ENCODE results near the gene PDE6C. TPM values are rescaled to one million over a fixed set of nuclear protein-coding genes. Genes with fewer than 3 reads are reported as not detected.

PDE6C gene
- total RNA-seq, 1 donor from 2014 or later = not detected

DNA sequence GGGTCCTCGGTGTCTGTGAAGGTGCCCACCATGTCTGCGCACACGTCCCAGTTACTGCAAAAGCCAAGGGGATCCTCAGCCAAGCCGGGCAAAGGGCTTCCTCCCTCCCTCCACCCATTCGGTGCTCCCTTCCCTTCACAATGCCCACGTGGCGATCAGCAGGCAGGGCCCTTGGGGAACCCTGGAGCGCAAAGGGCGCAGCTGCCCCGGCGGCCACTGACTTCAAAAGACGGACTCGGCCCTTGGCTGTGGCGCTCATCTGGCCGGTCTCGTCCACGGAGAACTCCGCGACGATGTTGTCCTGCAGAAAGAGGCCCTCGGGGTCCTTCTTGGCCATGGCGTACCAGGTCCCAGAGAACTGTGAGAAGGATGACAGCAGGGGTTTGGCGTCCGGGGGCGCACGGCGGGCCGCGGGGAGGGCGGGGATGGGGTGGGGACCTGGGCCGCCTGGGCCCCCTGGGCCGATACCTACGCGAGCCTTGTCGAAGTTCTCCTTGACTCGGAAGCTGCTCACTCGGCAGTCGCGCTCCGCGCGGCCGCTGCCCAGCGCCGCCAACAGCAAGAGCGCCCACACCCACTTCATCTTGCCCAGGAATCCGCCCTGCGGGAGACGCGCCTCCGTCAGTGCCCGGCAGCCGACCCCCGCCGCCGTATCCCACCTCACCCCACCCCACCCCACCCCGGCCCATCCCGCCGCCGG, 11.7 kb upstream of the PDE6C start:
- Mint-ChIP-seq H3K36me3 (ENCODE audit: low read depth) (no peaks in the 10 kb centered on the region), H3K27ac (no peak overlapping the region), H3K9me3 (no peaks in the 10 kb centered on the region), H3K27me3 (peaks cover 54% of the 10 kb centered on the region), H3K4me1 (no peaks in the 10 kb centered on the region), H3K4me3 (no peak overlapping the region)
- DNase-seq = no peak
- intact Hi-C loops (cut with micrococcal nuclease) = no loop called here

DNA sequence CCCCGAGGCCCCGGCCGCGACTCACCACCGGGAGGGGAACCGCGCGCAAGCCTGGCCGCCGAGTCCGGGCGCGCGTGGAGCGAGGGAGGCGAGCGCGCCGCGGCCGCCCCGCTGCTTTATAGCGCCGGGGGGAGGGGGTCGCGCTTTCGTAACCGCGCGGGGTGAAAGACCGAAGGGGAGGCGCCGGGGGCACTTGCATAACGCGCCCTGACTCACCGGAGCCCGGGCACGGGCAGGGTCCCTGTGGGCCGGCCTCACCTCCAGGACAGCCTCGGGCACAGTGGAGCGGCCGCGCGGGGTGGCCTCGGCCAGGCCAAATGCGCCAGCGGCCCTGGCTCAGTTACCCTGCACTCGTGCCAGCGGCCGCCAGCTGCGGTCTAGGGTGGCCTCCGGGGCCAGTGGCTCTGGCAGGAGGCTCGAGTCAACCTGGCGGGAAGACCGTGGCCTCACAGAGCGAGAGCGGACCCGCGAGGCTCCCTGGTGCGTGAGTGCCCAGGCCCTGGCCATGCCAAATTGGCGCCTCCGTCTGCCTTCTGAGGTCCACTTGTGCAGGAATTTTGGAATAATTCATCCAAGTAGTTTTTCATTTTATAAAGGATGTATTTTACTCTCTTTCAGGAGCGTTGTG, 11.1 kb upstream of the PDE6C start, which contains the start of gene RBP4:
TSS of gene RBP4 (minus strand) at position 90 of the 628 bp plus-strand sequence. CDS start 207 bp downstream, outside the sequence.
- Mint-ChIP-seq H3K9me3 (no peaks in the 10 kb centered on the region), H3K27ac (no peak within 1 kb of the TSS), H3K36me3 (ENCODE audit: low read depth) (no peaks in the 10 kb centered on the region), H3K4me1 (no peaks in the 10 kb centered on the region), H3K27me3 (peaks cover 60% of the 10 kb centered on the region), H3K4me3 (no peak within 1 kb of the TSS)
- intact Hi-C loops (cut with micrococcal nuclease) = no loop called here
- no peak for DNase-seq

DNA sequence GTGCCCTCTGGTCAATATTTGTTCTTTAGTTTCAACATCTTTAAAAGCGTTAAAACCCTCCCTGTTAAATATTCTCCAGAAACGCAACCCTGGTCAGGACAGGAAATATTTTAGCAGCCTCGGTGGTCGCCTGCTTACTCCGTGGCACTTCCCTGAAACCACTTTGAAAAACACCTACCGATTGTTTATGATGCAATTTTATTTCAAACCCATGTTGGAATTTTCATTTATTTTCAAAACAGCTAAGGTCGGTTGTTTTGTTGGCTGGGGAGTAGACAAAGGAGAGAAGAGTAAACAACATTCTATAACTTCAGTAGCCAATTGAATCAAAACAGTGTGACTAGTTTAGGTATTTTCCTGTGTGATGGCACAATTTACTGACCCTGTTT, 10.6 kb upstream of the PDE6C start:
- DNase-seq = no peak
- no peaks in the 10 kb centered on the region for H3K9me3 Mint-ChIP-seq
- peaks cover 64% of the 10 kb centered on the region for H3K27me3 Mint-ChIP-seq
- H3K4me3 Mint-ChIP-seq = no peak overlapping the region
- H3K4me1 Mint-ChIP-seq = no peaks in the 10 kb centered on the region
- no peak overlapping the region for H3K27ac Mint-ChIP-seq
- no peaks in the 10 kb centered on the region for H3K36me3 Mint-ChIP-seq (ENCODE audit: low read depth)
- intact Hi-C loops (cut with micrococcal nuclease) = no loop called here

DNA sequence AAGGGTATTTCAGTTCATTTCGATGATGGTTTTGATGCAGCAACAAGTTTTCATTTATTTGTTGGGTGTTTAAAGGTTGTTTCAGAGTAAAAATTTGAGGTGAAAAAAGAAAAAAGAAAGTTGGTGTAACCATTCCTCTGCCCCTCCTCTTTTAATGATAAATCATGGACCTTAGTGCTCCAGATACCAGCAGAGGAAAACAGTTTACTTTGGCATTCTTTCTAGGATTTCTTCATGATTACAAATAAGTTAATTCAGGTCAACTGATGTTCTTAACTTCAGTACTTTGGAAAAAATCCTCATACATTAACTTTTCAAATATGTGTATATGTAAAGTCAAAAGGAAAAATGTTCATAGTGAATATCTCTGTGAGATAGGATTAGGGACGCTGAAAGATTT, 9.3 kb upstream of the PDE6C start:
- no peak overlapping the region for H3K27ac Mint-ChIP-seq
- DNase-seq = no peak
- H3K4me1 Mint-ChIP-seq = no peaks in the 10 kb centered on the region
- intact Hi-C loops (cut with micrococcal nuclease) = no loop called here
- peaks cover 62% of the 10 kb centered on the region for H3K27me3 Mint-ChIP-seq
- no peak overlapping the region for H3K4me3 Mint-ChIP-seq
- no peaks in the 10 kb centered on the region for H3K36me3 Mint-ChIP-seq (ENCODE audit: low read depth)
- no peaks in the 10 kb centered on the region for H3K9me3 Mint-ChIP-seq

DNA sequence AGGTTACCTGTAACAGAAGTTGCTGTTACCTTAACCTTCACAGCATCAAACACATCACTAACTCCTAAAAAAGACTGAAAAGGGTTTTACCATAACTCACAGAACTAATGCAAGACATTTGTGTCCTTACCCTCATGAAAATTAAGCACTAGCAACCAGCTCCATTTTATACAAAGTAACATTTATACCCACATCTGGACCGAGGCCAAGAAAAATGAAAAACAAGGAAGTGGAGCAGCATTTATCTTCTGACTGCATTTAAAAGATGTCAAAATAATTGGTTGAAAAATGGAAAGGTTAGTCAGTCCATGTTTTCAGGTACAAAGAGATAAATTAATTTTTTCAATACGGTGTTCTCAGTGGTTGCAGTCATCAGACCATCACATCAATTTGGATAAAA, 8.2 kb upstream of the PDE6C start:
- Mint-ChIP-seq H3K27ac (no peak overlapping the region), H3K4me1 (no peaks in the 10 kb centered on the region), H3K27me3 (peaks cover 56% of the 10 kb centered on the region), H3K9me3 (no peaks in the 10 kb centered on the region), H3K36me3 (ENCODE audit: low read depth) (no peaks in the 10 kb centered on the region), H3K4me3 (no peak overlapping the region)
- intact Hi-C loops (cut with micrococcal nuclease) = no loop called here
- DNase-seq = no peak

- H3K27ac Mint-ChIP-seq = no peak overlapping the region
- no peak overlapping the region for H3K4me3 Mint-ChIP-seq
- no peaks in the 10 kb centered on the region for H3K9me3 Mint-ChIP-seq
- no peak for DNase-seq
- H3K4me1 Mint-ChIP-seq = no peaks in the 10 kb centered on the region
- H3K27me3 Mint-ChIP-seq = peaks cover 23% of the 10 kb centered on the region
- intact Hi-C loops (cut with micrococcal nuclease) = no loop called here
- no peaks in the 10 kb centered on the region for H3K36me3 Mint-ChIP-seq (ENCODE audit: low read depth)
Observed at GRCh38 chr10:93608421-93608820, 3.9 kb upstream of the PDE6C start.

DNA sequence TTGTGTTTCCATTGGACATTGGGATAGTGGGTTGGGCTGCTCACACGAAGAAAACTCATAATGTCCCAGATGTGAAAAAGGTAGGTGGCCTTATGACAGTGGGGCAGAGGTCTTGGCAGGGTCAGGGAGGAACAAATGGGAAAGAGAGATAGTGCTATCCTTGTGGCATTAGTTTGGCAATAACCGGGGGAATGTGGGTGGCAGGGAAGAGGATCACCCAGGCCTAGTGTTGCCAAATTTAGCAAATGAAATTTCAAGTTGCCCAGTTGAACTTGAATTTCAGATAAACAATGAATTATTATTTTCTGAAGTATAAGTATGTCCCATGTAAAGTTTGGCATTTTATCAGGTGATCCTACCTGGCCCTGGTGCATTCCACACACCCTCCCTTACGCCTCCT, 789 bp downstream of the PDE6C start:
- no peaks in the 10 kb centered on the region for H3K9me3 Mint-ChIP-seq
- H3K4me1 Mint-ChIP-seq = peaks cover 4% of the 10 kb centered on the region

GRCh38 chr10:93614101-93614825, 1.9 kb downstream of the PDE6C start:
- H3K27me3 Mint-ChIP-seq = peaks cover 6% of the 10 kb centered on the region
- H3K36me3 Mint-ChIP-seq (ENCODE audit: low read depth) = no peaks in the 10 kb centered on the region
- H3K27ac Mint-ChIP-seq = no peak overlapping the region
- no peak overlapping the region for H3K4me3 Mint-ChIP-seq
- no peak for DNase-seq
- H3K4me1 Mint-ChIP-seq = peaks cover 4% of the 10 kb centered on the region
- intact Hi-C loops (cut with micrococcal nuclease) = no loop called here
- no peaks in the 10 kb centered on the region for H3K9me3 Mint-ChIP-seq

More for the DNA sequence above, 789 bp downstream of the PDE6C start:
- intact Hi-C loops (cut with micrococcal nuclease) = no loop called here
- Mint-ChIP-seq H3K27ac (no peak overlapping the region), H3K36me3 (ENCODE audit: low read depth) (no peaks in the 10 kb centered on the region), H3K27me3 (peaks cover 6% of the 10 kb centered on the region), H3K4me3 (no peak overlapping the region)
- DNase-seq = no peak

- Mint-ChIP-seq H3K36me3 (ENCODE audit: low read depth) (no peaks in the 10 kb centered on the region), H3K27ac (no peak overlapping the region), H3K27me3 (peaks cover 10% of the 10 kb centered on the region), H3K4me3 (no peak overlapping the region), H3K4me1 (peaks cover 4% of the 10 kb centered on the region), H3K9me3 (no peaks in the 10 kb centered on the region)
- intact Hi-C loops (cut with micrococcal nuclease) = no loop called here
- no peak for DNase-seq
Observed at GRCh38 chr10:93615576-93616235, 3.4 kb downstream of the PDE6C start.

DNA sequence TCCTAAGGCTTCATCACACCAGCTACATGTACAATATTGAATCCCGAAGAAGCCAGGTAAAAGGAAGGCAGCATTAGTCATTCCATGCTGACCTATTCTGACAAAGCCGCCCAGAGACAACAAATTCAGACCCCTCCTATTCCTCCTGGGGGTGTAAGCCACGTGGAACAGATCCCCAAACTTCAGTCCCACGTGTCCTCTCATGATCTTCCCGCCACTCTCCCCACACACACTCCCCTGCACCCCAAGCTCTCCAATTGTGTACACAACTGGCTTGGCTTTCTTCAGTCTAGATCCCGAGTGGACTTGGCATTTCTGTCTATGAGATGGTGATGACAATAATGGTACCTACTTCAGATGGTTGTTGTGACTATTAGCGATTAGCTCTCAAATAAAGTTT, 8.6 kb downstream of the PDE6C start:
- intact Hi-C loops (cut with micrococcal nuclease) = no loop called here
- H3K36me3 Mint-ChIP-seq (ENCODE audit: low read depth) = no peaks in the 10 kb centered on the region
- peaks cover 2% of the 10 kb centered on the region for H3K4me1 Mint-ChIP-seq
- DNase-seq = no peak
- H3K9me3 Mint-ChIP-seq = no peaks in the 10 kb centered on the region
- H3K4me3 Mint-ChIP-seq = no peak overlapping the region
- no peak overlapping the region for H3K27ac Mint-ChIP-seq
- peaks cover 23% of the 10 kb centered on the region for H3K27me3 Mint-ChIP-seq

GRCh38 chr10:93622942-93623341, 10.6 kb downstream of the PDE6C start:
- H3K4me3 Mint-ChIP-seq = no peak overlapping the region
- H3K27me3 Mint-ChIP-seq = peaks cover 21% of the 10 kb centered on the region
- no peak overlapping the region for H3K27ac Mint-ChIP-seq
- DNase-seq = no peak
- intact Hi-C loops (cut with micrococcal nuclease) = no loop called here
- no peaks in the 10 kb centered on the region for H3K4me1 Mint-ChIP-seq
- H3K36me3 Mint-ChIP-seq (ENCODE audit: low read depth) = no peaks in the 10 kb centered on the region
- no peaks in the 10 kb centered on the region for H3K9me3 Mint-ChIP-seq

GRCh38 chr10:93628858-93629257, 16.5 kb downstream of the PDE6C start:
- peaks cover 13% of the 10 kb centered on the region for H3K27me3 Mint-ChIP-seq
- intact Hi-C loops (cut with micrococcal nuclease) = no loop called here
- H3K4me1 Mint-ChIP-seq = no peaks in the 10 kb centered on the region
- H3K36me3 Mint-ChIP-seq (ENCODE audit: low read depth) = no peaks in the 10 kb centered on the region
- H3K4me3 Mint-ChIP-seq = no peak overlapping the region
- no peak for DNase-seq
- no peak overlapping the region for H3K27ac Mint-ChIP-seq
- no peaks in the 10 kb centered on the region for H3K9me3 Mint-ChIP-seq

GRCh38 chr10:93629647-93630305, 17.4 kb downstream of the PDE6C start:
- H3K27ac Mint-ChIP-seq = no peak overlapping the region
- no peak overlapping the region for H3K4me3 Mint-ChIP-seq
- no peaks in the 10 kb centered on the region for H3K36me3 Mint-ChIP-seq (ENCODE audit: low read depth)
- H3K27me3 Mint-ChIP-seq = peaks cover 11% of the 10 kb centered on the region
- DNase-seq = no peak
- intact Hi-C loops (cut with micrococcal nuclease) = no loop called here
- H3K9me3 Mint-ChIP-seq = no peaks in the 10 kb centered on the region
- no peaks in the 10 kb centered on the region for H3K4me1 Mint-ChIP-seq

Measured in activated CD4-positive, alpha-beta T cell treated with anti-CD3 and anti-CD28 coated beads, Interleukin-2, amount 10 ng/mL, durations not matched to agents 24 days and 14 days (primary cell).